Stimulated activated CD8-positive, alpha-beta memory T cell treated with anti-CD3 and anti-CD28 coated beads, Interleukin-4, amount 100 ng/mL, for 24 hours (primary cell): Measurements from ENCODE around the gene C1orf232.

Experiments used
- DNase-seq: peaks from one replicate; pipeline ENCODE4 v3.0.0-alpha.2; 2020; ENCODE audit warnings: low read depth

The C1orf232 gene

DNA sequence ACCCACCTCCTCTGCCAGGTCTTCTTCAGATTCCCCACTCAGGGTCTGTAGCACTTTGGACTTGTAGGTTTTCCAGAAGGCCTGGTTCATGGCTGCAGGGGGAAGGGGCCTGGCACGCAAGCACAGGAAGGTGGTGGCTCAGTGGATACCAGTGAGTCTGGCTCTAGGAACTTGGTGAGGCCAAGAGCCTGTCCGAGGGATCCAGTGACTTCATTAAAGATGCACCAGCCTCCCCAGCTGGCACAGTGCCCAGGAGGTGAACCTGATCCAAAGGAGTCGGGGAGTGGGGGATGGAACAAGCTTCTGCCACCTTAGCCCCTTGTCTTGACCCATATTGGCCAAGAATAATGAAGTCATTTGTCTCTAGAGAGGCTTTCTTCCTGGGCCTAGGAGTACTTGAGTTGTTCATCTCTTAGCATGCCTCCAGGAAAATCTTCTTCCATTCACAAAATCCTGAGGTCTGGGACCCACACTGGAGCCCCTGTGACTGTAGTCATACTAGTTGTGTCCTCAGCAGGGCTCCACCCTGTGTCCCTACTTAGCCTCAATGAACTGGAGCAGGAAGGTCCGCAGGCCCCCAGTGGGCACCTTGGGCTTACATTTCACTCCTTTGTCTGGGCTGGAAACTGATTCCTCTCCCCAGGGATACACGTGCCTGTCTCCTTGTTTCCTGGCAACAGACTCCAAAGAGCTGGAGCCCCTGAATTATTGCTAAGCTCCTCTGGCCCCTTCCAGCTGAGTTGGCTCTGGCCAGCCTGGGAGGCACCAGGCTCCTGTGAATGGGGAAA is at the start of gene C1orf232:
Gene C1orf232, minus strand, starts transcription at position 554 of the 788 bp plus-strand sequence. Its CDS starts 464 bp downstream, at position 90.
- DNase-seq: no peak

DNA sequence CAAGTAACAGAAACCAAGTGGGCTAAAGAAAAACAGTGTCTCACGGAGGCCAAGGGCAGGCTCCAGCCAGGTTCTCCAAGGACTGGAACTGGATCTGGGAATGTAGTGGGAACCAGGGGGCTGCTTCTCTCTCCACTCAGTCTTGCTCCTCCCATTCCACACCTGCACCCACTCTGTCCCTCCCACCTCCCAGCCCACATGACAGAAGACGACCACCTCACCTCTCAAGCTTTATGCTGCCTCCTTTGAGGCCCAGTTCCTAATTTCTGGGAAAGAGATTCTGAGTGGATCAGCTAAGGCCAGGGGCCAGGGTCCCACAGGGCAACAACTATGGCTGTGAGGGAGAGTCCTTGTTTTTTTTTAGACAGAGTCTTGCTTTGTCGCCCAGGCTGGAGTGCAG is 46.5 kb upstream of the C1orf232 start:
- DNase-seq: no peak

DNA sequence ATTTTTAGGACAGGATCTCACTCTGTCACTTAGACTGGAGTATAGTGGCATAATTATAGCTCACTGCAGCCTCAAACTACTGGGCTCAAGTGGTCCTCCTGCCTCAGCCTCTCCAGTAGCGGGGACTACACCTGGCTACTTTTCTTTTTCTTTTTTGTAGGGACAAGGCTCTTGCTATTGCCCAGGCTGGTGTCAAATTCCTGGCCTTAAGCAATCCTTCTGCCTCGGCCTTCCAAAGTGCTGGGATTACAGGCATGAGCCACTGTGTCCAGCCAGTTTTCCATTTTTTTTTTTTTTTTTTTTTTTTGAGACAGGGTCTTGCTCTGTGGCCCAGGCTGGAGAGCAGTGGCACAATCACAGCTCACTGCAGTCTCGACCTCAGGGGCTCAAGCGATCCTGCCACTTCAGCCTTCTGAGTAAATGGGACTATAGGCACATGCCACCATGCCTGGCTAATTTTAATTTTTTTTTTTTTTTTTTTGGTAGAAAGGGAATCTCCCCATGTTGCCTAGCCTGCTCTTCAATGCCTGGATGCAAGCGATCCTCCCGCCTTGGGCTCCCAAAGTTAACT is 44.7 kb upstream of the C1orf232 start:
- DNase-seq: no peak

DNA sequence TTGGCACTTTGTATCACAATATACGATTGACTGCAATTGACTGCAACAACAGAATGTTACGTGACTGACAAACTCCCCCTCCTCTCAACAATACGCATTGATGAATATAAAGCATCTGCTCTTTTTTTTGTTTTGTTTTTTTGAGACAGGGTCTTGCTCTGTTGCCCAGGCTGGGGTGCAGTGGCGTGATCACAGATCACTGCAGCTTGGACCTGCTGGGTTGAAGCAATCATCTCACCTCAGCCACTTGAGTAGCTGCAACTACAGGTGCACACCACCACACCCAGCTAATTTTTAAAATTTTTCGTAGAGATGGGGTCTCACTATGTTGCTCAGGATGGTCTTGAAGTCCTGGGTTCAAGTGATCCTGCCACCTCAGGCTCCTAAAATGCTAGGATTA is 44.0 kb upstream of the C1orf232 start:
- DNase-seq: no peak

DNA sequence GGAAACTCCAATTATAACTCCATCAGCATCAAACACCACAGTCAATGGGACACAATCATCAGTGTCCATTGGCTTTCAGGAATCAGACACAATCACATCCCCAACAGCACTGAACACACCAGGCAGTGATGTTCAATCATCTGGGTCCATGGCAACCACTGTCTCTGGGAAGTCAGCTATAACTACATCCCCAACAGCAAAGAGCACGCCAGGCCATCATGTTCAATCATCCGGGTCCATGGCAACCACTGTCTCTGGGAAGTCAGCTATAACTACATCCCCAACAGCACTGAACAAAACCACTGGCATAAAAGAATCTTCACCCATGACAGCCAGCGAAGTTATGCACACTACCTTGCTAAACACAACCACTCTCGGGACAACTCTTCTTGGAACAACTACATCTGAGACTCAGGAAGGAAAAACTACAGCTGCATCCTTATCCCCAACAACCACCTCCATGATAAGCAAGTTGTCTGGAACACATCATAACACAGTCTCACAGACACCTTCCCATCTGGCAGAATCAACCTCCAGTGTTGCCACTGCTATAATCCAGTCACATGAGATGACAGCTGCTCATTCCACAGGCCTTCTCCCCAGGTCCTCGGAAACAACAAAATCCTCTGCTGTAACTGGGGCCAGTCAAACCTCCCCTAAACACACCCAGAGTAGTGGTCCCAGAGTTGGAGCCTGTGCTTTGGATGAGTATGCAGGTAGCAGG is 41.5 kb upstream of the C1orf232 start:
- DNase-seq: no peak

DNA sequence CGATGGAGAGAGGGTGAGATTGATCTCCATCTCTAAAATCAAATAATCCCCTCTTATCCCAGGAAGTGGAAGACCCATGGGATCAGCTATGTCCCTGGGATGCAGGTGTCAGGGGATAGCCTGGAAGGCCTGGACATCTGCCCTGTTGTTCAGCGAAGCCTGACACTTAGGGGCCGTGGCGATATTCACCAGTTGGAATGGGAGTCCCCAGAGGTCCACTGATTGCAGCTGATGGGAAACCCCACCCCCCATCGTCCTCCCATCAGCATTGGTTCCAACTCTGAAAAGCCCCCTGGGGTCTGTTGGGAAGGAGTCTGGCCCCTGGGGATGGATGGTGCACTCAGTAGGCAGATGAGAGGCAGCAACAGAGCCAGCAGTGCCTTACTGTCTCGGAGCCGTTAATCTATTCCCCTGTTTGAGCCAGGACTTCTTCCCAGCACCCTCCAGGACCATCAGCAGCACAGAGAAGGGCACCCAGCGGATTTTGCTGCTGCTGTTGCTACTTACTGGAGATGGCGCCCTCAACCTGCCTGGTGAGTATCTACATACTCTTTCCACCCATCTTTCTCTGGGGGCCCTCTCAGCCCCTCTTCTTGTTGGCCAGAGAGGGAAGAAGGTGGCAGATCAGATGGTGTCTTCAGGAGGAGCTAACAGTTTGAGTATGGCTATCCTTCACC is 35.0 kb upstream of the C1orf232 start:
- DNase-seq: no peak

DNA sequence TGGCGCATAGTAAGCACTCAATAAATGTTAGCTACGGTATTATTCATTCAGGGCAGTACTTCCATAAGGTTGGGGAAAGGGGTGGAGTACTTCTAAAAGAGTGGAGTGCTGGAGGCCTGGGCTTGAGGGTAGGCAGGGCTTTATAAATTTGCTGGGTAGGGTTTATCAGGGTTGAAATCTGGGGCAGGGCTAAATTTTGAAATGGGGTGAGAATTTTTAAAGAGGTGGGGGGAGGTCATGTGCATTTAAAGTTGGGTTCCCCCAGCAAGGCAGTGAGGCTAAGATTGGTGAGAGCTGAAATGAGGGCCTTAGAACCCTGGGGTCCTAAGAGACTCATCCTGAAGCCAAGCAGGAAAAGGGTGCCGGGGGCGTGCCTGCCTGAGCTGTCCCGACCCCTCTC is 31.6 kb upstream of the C1orf232 start:
- no peak for DNase-seq

DNA sequence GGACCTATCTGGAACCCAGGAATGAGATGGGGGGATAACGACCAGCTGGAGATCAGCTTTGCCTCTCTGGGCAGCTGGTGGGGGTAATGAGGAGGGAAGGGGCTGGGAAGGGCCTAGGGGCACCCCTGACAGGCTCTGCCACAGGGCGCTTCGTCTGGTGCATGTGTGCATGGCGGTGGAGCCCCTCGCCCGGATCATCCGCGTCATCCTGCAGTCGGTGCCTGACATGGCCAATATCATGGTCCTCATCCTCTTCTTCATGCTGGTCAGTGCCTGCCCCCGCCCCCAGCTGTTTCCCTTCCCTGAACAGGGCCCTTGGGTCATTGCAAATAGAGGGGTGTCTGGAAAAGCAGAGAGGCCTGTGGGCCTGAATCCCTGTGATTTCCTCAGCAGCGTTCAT is 29.1 kb upstream of the C1orf232 start:
- no peak for DNase-seq

DNA sequence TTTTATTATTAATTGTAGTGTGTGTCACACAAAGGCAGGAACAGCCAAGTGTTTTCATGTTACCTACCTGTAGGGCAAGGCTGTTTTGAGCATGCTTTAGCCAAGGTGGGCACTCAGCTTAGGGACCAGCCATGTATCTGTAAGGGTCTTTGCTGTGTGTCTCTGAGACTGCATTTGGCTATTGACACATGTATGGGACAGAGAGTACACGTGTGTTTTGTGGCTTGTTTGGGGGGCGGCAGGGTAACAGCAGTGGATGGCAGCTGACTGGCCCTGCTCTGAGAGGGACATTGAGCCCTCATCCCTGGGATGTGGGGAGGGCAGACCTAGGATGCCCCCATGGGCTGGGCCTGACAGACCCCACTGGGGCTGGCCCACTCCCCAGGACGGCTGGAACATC is 28.5 kb upstream of the C1orf232 start:
- DNase-seq: no peak

DNA sequence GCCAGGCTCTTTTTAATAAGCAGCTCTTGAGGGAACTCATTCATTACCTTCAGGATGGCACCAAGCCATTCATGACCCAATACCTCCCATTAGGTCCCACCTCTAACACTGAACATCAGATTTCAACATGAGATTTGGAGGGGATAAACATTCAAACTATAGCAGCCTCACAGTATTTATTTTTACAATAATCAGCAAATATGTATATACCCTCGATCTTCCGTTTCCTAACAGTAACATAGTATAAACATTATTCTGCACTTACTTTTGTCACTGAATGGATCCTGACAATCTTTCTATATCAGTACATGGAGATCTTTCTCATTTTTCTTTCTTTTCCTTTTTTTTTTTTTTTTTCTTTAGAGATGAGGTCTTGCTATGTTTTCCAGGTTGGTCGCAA is 27.0 kb upstream of the C1orf232 start:
- no peak for DNase-seq

DNA sequence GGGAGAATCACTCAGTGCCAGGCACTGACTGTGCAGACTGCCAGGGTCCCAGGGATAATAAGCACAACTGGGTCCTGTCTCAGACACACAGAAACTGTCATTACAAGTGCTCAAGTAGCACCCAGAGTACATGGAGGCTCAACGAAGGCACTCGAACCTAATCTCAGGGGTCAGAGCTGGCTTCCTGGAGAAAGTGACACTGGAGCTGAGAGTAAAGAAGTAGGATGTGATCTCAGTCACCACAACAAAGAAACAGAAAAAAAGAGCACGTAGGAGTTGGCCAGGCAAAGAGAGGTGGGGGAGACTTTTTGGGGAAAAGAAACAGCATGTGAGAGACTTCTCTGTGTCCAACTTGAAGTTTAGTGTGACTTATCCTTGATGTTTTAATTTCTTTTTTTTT is 23.0 kb upstream of the C1orf232 start:
- DNase-seq: no peak

DNA sequence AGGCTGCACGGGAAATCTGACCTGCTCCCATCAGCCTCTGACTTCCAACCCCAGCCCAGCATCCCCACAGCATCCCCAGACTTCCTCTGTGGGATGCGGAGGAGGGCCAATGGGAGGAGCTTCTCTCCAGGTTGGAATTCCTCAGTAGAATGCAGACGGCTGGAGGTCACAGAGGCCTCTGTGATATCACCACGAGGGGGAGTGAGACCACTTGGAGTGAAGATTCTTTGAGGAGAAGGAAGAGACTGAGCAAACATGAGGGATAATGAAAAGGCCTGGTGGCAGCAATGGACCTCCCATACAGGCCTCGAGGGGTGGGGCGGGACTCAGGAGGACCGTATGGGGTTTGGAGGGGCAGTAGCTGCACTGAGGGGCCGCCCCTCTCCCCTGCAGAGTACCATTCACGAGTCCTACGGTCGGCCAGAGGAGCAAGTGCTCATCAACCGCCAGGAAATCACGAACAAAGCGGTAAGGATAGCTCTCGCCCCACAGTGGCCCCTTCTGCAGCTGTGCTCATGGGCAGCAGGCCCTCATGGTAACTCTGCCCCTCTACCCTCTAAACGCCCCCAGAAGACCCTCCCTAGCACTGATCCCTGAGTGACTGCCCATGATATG is 21.7 kb upstream of the C1orf232 start, which contains the start of gene CATSPER4:
Gene CATSPER4, plus strand, starts transcription at position 230 of the 615 bp plus-strand sequence. Its CDS starts 26 bp downstream, at position 256.
- no peak for DNase-seq

DNA sequence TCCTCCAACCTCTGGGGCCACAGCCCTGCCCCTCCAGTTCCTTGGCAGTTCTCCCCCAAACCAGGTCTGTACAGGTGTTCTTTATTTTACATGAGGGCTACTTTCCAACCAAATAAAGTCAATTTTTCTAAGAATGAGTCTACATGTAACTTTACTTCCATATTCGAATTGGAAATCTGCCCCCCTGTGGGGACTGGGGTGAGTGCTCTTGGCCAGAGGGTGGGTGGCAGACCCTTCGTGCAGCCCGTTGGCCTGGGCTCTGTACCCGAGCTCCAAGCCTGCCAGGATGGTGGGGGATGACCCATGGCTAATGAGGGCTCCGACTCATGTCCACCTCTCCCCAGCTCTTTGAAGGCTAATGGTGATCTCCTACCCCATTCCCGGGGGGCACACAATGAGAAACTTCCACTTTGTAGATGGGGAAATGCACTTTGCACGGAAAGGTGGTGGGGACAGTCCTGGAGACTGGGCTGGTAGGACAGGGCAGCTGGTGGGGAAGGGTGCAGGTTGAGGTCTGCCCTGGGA is 21.1 kb upstream of the C1orf232 start:
- no peak for DNase-seq

DNA sequence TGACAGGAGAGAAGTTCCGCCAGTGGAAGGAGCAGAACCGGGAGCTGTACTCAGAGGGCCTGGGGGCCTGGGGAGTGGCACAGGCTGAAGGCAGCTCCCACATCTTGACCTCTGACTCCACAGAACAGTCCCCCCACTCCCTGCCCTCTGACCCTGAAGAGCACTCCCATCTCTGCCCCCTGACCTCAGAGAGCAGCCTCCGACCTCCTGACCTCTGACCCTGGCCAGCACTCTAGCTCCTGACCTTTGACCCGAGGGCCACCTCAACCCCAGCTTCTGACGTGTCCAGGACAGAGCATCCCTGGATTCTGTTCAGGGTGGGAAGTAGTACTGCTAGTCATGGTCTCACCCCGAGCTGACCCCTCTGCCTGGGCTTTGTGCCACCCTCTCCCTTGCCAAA is 20.6 kb upstream of the C1orf232 start:
- no peak for DNase-seq

DNA sequence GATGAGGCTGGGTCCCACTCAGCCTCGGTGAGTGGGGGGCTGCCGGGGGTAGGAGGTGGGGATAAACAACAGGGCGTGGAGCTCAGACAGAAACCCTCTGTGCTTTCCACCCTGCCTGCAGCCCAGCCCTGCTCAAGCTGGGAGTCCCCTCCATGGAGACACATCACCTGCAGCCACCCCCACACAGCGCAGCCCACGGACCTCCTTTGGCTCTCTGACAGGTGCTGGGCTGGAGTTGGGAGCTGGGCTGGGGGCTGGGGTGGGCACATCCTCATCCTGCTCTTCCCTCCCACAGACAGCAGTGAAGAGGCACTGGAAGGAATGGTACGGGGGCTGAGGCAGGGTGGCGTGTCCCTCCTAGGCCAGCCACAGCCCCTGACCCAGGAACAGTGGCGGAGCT is 19.7 kb upstream of the C1orf232 start:
- DNase-seq: no peak

DNA sequence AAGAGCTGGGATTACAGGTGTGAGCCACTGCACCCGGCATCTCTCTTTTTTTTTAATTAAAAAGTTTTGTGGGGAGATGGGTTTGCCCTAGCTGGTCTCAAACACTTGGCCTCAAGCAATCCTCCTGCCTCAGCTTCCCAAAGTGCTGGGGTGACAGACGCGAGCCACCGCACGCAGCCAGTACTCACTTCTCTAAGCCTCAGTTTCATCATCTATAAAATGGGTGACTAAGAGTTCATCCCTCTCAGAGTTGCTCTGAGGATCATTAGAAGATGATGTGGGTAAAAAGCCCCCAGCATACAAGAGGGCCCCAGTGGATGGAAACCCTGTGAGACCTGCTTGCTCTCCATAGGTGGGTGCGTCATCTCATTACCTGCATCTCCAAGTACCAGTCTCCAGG is 19.1 kb upstream of the C1orf232 start:
- no peak for DNase-seq

DNA sequence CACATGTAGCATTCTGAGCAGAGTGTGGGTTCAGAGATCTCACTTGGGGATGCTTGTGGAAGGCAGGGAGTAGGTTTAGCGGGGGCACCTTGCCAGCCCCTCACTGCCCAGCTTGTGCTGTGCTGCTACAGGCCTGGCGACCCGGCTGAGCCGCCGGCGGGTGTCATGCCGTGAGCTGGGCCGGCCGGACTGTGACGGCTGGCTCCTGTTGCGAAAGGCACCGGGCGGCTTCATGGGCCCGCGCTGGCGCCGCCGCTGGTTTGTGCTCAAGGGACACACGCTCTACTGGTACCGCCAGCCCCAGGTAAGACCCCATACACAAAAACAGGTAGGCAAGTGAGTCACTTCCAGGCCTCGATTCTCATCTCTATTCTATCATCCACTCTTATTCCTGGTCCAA is 16.1 kb upstream of the C1orf232 start:
- no peak for DNase-seq

DNA sequence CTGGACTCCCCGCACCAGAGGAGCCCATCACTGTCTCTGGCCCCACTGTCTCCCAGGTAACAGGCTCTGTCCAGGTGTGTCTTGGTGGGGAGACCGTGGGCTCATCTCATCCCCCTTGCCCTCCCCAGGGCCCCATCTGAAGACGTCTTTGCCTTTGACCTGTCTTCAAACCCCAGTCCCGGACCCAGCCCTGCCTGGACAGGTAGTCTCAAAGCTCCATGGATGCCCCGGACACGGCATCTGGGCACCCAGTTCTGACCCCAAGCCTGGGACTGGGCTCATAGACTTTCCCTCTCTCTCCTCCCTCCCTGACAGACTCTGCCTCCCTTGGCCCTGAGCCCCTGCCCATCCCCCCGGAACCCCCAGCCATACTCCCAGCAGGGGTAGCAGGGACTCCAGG is 15.3 kb upstream of the C1orf232 start:
- no peak for DNase-seq

DNA sequence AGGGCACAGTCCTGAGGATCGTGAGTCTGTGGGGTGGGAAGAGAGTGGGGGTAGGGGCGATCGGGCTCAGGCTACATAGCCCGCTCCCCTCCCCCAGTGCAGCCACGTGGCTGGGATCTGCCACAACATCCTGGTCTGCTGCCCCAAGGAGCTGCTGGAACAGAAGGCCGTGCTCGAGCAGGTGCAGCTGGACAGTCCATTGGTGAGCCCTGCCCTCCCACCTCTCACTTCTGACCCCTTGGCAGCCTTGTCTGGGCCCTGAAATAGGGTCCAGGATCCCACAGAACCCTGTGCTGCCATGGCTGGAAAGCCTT is 13.6 kb upstream of the C1orf232 start:
- no peak for DNase-seq

DNA sequence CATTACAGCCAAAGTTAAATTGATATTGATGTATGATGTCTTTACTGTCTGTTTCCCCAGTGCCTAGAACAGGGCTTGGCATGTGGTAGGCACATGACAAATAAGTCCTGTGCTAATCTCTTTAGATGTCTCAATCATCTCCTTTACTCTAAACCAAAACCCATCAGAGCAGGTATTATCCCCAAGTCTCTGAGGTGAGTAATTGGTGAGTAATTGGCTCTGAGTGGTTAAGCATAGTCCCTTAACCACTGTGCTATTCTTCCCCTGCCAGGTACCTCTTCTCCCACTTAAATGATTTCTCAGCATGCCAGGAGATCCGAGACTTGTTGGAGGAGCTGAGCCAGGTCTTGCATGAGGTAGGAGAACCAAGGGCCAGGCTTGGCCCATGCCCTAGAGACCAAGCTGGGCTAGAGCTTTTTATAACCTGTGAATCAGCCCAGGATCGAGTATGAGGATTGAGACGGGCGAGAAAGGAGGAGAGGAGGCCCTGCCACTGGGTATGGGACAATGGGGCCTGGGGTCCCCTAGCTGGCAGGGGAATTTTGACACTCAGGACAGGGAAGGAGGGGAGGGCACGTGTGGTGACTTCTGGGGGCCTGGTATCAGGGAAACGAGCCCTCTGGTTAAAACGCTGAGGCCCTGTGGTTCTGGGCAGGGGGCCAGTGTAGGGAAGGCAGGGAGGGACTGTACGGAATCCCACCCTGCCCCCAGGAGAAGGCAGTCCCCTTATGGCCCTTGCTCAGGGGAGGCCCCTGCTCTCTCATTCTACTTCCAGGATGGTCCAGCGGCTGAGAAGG is 13.0 kb upstream of the C1orf232 start:
- DNase-seq: no peak

DNA sequence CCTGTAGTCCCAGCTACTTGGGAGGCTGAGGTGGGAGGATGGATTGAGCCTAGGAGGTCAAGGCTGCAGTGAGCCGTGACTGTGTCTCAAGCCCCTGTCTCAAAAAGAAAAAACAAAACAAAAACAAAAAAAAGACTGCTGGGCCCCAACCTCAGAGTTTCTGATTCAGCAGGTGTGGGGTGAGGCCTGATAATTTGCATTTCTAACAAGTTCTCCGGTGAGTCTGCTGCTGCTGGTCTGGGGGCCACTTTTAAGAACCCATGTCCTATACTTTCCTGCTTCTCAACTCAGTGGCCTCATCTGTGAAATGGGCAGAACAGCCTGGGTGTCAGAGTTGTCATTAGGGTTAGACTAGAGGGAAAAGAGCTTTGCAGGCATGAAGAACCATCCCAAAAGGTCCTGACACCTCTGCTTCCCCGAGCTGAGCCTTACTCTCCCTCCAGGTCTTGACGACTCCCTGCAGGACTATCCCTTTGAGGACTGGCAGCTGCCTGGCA is 11.3 kb upstream of the C1orf232 start:
- DNase-seq: no peak
